Natural killer cell (primary cell): ENCODE measurements around the gene WDFY4. TPM values are rescaled to one million over a fixed set of nuclear protein-coding genes. Genes with fewer than 3 reads are reported as not detected.

Source experiments
- ATAC-seq, 3 donors: fragments of 150-1000 bp in 2 of 3; fragments of 200-7000 bp in 1 of 3; cut with Tn5 transposase; 1 replicate in 1 of 3; 2 replicates in 2 of 3; pipeline ENCODE4 v1.10.0; 2021; ENCODE audit warnings: mild to moderate bottlenecking in 2 of 3, moderate library complexity in 2 of 3
- DNase-seq, 2 donors: peaks; one replicate each; pipeline versions ENCODE4 v3.0.0 to v3.0.0-alpha.2; 2013 to 2021; ENCODE audit warnings: mixed read lengths in 1 of 2
- H3K27ac ChIP-seq: one replicate; pipeline ENCODE4 v1.5.1; 2013; ENCODE audit warnings: mild to moderate bottlenecking, low read length
- H3K27me3 ChIP-seq: one replicate; pipeline ENCODE4 v1.6.1; 2013; ENCODE audit warnings: low read length; ENCODE audit not compliant: control insufficient read depth, insufficient read depth
- H3K36me3 ChIP-seq: one replicate; pipeline ENCODE4 v1.6.1; 2013; ENCODE audit warnings: low read length; ENCODE audit not compliant: control insufficient read depth, insufficient read depth
- H3K4me1 ChIP-seq: one replicate; pipeline ENCODE4 v1.6.1; 2013; ENCODE audit warnings: low read length; ENCODE audit not compliant: control insufficient read depth, insufficient read depth
- H3K4me3 ChIP-seq: one replicate; pipeline ENCODE4 v1.5.1; 2013; ENCODE audit warnings: low read length
- H3K9me3 ChIP-seq: one replicate; pipeline ENCODE4 v1.6.1; 2013; ENCODE audit warnings: low read length; ENCODE audit not compliant: control insufficient read depth, insufficient read depth
- H3K27ac Mint-ChIP-seq, 2 donors: one replicate each; pipeline ENCODE4 v1.8.0; 2022; ENCODE audit warnings: mild to moderate bottlenecking in 2 of 2, mixed read lengths in 2 of 2, moderate library complexity in 1 of 2
- H3K27me3 Mint-ChIP-seq, 2 donors: one replicate each; pipeline ENCODE4 v1.8.0; 2022; ENCODE audit warnings: low read depth in 2 of 2, mixed read lengths in 2 of 2
- H3K36me3 Mint-ChIP-seq: one replicate; pipeline ENCODE4 v1.8.0; 2022; ENCODE audit warnings: mixed read lengths
- H3K4me1 Mint-ChIP-seq, 2 donors: one replicate each; pipeline ENCODE4 v1.8.0; 2022; ENCODE audit warnings: mixed read lengths in 2 of 2
- H3K4me3 Mint-ChIP-seq: one replicate; pipeline ENCODE4 v1.8.0; 2022; ENCODE audit warnings: mild to moderate bottlenecking, moderate library complexity, mixed read lengths
- H3K9me3 Mint-ChIP-seq, 2 donors: one replicate each; pipeline ENCODE4 v1.8.0; 2022; ENCODE audit warnings: mixed read lengths in 2 of 2
- CTCF ChIP-seq: fragments of 200-600 bp; IDR thresholded peaks from one replicate; pipeline ENCODE4 v1.8.0; 2022; ENCODE audit warnings: antibody characterized with exemption
- WGBS: methylation state at CpG from one replicate; pipeline ENCODE4 v1.1.7; 2013; ENCODE audit warnings: missing lambda C conversion rate; ENCODE audit not compliant: insufficient coverage; 5-methylcytosine and 5-hydroxymethylcytosine counted together
- intact Hi-C: fragments of 100-400 bp; cut with micrococcal nuclease; formaldehyde crosslinking; loops from one replicate; pipeline ENCODE4 v1.14.2; 2022
- total RNA-seq, 4 donors: library from RNA; stranded (reverse); fragments of 120-200 nt in 1 of 4; gene quantifications; one replicate each; pipeline versions ENCODE4 v1.2.3 to v1.2.4, GENCODE V29; 2013 to 2022

The WDFY4 gene
- total RNA-seq, 3 donors from 2014 or later (not counting 1 experiment from before 2014, with no cell fraction given): 1.7 to 8.4 (median 3.5) TPM

DNA sequence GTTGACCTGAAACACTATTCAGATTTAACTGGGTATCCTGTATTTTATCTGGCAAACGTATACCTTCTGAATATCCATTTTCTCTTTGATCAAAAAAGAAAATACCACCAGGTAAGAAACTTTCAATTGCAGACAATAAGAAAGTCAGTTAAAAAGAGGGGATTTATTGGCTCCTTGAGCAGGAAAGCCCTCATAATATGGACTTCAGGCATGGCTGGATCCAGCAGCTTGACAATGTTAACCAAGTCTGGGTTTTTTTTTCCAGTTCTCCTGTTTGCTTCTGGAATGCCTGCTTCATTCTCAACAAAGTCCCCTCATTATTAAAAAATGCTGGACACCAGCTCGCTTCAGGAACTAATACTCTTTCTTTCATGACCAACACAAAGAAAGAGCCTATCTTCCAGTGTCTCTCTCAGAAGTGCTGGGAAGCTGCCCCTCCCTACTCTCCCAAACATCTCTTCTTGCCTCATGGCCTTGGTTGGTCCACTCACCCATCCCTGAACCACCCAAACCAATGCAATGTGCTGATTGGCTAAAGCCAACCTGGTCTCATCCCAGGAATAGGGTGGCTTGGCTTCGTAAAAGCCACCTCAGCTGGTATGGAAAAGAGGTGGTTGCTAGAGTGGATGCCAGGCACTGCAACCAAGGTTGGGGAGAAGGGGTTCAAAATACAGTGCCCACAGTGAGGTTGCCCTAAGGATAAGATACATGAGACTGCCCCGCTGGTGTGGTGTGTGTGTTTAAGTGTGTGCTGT, 30.6 kb upstream of the WDFY4 start:
- Histone ChIP-seq H3K36me3 (no peaks in the 10 kb centered on the region), H3K4me3 (no peak overlapping the region), H3K27me3 (peaks cover 8% of the 10 kb centered on the region), H3K4me1 (peaks cover 17% of the 10 kb centered on the region), H3K27ac (no peak overlapping the region), H3K9me3 (no peaks in the 10 kb centered on the region)
- WGBS: 98% methylated on average over 3 of the region's 4 CpGs
- Mint-ChIP-seq H3K27ac (no peak overlapping the region), H3K4me1 (peaks cover 11% of the 10 kb centered on the region in 2 donors), H3K9me3 (no peaks in the 10 kb centered on the region), H3K36me3 (no peaks in the 10 kb centered on the region), H3K4me3 (no peak overlapping the region), H3K27me3 (peaks cover 23 to 34% of the 10 kb centered on the region in 2 donors)
- DNase-seq (no peak), ATAC-seq (no peak)
- no peak for TF ChIP-seq CTCF
- intact Hi-C loops: loop anchor here (10.0 kb wide), 1 partner anchor 511 kb away; no protein-coding TSS in a partner anchor

GRCh38 chr10:48655411-48656240, 29.0 kb upstream of the WDFY4 start:
- Mint-ChIP-seq H3K27ac (no peak overlapping the region), H3K27me3 (peaks cover 20 to 34% of the 10 kb centered on the region in 2 donors), H3K4me1 (peaks cover 11% of the 10 kb centered on the region in 2 donors), H3K36me3 (no peaks in the 10 kb centered on the region), H3K9me3 (no peaks in the 10 kb centered on the region), H3K4me3 (peak overlapping the region; percentile 69)
- no peak for TF ChIP-seq CTCF
- Histone ChIP-seq H3K27me3 (peaks cover 8% of the 10 kb centered on the region), H3K4me3 (peak overlapping the region; percentile 24), H3K4me1 (peaks cover 17% of the 10 kb centered on the region), H3K36me3 (no peaks in the 10 kb centered on the region), H3K27ac (no peak overlapping the region), H3K9me3 (no peaks in the 10 kb centered on the region)
- no peak for DNase-seq
- intact Hi-C loops: loop anchor here (1.0 to 10.0 kb wide), 2 partner anchors 292 to 509 kb away; no protein-coding TSS in a partner anchor
- no peak for ATAC-seq
- 26% methylated on average over 55 of the region's 55 CpGs for WGBS

DNA sequence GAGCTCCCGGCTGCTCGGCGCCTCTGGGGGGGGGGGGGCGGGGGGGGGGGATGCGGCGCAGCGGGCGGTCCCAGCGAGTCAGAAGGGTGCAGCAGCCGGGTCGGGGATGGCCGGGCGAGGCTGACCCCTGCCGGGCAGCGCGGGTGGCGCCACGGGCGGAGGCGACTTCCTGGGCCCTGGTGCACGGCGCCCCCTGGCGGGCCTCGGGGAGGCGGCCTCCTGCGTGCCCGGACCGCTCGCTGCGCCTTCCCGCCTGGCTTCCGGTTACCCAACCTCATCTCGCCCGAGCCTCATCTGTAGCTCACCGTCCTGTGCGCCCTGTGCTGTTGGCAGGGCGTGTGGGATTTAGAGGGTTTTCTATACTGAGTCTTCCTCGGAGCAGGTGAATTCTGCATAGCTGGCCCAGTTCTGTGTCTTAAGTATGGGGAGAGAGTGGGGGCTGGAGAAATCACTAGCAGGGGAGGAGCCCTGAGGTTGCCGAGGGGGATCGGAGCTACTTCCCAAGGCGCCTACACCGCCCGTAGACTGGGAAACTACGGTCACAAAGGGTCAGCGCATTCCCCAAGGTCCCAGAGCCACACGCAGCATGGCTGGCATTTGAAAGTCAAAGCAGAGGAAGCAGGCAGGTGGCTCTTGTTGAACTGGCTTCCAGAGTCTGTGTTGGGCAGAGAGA, 28.3 kb upstream of the WDFY4 start:
- DNase-seq (peak; percentile 89 to 90), ATAC-seq (peak; percentile 96 to 98 (median 97))
- H3K36me3 ChIP-seq: no peaks in the 10 kb centered on the region
- H3K4me3 ChIP-seq: peak overlapping the region; percentile 24
- peaks cover 11% of the 10 kb centered on the region in 2 donors for H3K4me1 Mint-ChIP-seq
- H3K36me3 Mint-ChIP-seq: no peaks in the 10 kb centered on the region
- H3K4me1 ChIP-seq: peaks cover 17% of the 10 kb centered on the region
- H3K27ac ChIP-seq: no peak overlapping the region
- 1% methylated on average over 44 of the region's 46 CpGs for WGBS
- peak; percentile 85 for TF ChIP-seq CTCF
- no peaks in the 10 kb centered on the region for H3K9me3 Mint-ChIP-seq
- H3K4me3 Mint-ChIP-seq: peak overlapping the region; percentile 86
- H3K9me3 ChIP-seq: no peaks in the 10 kb centered on the region
- peaks cover 17 to 34% of the 10 kb centered on the region in 2 donors for H3K27me3 Mint-ChIP-seq
- peak overlapping the region in 1 of 2 donors; percentile 27 for H3K27ac Mint-ChIP-seq
- intact Hi-C loops: loop anchor here (1.0 to 10.0 kb wide), 2 partner anchors 293 to 508 kb away; no protein-coding TSS in a partner anchor
- H3K27me3 ChIP-seq: peaks cover 8% of the 10 kb centered on the region
